Activated naive CD8-positive, alpha-beta T cell treated with anti-CD3 and anti-CD28 coated beads, Interleukin-2, amount 50 U/mL, for 16 hours (primary cell): ENCODE results near the gene PRODH2.

ENCODE experiments used
- DNase-seq: peaks from one replicate; pipeline ENCODE4 v3.0.0-alpha.2; 2020; ENCODE audit warnings: low read depth, low spot score

Gene PRODH2

GRCh38 chr19:35757749-35758608 is 54.7 kb downstream of the PRODH2 start, which contains the start of gene PROSER3:
PROSER3 (plus strand) TSS chr19:35758176; CDS start chr19:35758216, 40 bp downstream.
- DNase-seq = peak; percentile 95

DNA sequence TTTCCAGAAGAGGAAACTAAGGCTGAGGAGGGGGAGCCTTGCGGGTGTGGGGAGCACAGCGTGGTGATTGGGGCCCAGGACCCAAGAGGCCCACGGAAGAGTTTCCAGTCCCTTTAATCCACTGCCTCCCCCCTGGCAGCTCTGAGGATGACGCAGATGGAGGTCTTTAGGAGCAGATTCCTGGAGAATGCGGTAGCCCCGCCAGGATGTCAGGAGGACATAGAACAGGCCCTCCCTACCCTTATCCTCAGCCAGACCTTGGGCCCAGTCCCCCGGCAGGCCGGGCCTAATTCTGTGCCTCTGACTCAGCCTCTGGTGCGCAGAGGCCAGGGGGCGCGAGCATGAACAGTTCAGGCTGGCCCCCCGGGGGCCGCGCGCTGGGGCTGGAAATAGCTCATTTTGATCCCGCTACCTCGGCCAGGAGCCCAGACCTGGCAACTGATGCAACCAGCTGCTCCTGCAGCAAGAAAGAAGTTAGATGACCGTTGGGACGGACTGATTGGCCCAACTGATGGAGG is 55.4 kb downstream of the PRODH2 start:
- no peak for DNase-seq

- DNase-seq = no peak
Observed at GRCh38 chr19:35756377-35757230, 56.0 kb downstream of the PRODH2 start, which contains the start of gene HSPB6. HSPB6 (minus strand) TSS chr19:35757029; CDS start chr19:35757008, 21 bp downstream.

- DNase-seq = peak; percentile 35
Observed at GRCh38 chr19:35755550-35756376, 56.9 kb downstream of the PRODH2 start.

- DNase-seq = no peak
Observed at GRCh38 chr19:35755131-35755549, 57.5 kb downstream of the PRODH2 start.

DNA sequence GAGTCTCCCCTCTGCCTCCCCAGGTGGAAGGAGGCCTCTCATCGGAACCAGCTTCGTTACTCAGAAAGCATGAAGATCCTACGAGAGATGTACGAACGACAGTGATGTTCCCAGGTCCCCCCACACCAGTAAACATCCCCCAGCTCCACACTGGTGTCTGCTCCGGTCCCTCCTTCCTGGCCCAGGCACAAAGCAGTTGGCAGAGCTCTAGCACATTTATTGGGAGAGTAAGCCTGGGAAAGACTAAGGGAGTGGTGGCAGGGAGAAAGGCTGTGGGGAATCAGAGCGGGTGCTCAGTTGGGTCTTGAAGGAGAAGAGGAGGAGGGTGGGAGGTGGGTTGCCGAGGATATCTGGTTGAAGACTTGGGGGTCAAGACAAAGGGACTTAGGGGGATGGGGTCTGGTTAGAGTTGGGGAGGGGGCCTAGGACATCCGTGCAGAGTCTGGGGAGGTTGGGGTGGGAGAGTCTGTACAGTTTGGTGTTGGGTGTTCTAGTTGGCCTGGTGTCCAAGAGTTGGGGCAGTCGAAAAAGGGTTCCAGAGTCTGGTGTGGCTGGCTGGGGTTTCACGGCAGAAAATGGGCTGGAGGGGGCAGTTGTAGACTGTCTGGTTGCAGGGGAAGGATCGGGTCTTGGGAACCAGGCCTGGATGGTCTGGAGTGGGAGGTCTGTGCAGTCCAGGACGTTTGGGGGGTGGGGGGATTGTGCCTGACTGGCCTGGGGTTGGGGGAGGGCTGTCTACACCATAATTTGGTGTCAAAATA is 58.1 kb downstream of the PRODH2 start:
- DNase-seq = no peak

- DNase-seq = no peak
Observed at GRCh38 chr19:35753634-35754369, 58.8 kb downstream of the PRODH2 start.

- no peak for DNase-seq
Observed at GRCh38 chr19:35752746-35753350, 59.8 kb downstream of the PRODH2 start.

DNA sequence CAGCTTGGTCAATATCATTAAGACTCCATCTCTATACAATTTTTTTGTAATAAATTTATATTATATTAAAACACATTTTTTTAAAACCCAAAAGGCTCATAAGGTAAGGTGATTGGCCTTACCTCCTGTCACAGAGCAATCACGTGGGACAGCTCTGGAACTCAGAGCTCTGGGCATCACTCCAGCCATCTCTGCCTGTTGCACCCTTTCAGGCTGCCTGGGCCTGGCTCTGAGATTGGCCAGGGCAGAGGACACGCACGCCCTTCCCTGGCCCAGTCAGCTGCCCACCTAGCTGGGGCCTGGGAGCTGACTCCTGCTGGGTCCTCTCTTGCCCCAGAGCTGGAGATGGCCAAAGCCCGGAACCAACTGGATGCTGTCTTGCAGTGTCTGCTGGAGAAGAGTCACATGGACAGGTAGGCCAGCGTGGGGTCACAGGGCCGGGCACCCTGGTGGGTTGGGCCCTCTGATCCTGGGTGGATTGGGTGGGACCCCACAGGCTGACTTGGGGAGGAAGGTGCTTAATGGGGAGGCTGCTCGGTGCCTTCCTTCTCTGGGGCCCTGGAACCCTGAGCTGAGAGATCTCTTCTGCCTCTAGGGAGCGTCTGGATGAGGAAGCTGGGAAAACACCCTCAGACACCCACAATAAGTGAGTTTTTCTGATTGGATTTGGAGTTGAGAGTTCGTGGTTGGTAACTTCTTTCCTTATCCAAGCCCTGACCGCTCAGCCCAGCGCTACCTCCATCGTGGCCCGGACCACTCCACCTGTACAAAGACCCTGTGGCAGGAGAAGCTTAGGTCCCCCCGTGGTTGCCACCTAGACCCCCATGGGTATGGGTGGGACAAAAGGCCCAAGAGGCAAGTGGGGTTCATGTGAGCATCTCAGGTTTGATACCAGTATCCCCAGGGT is 60.6 kb downstream of the PRODH2 start:
- DNase-seq = no peak

DNA sequence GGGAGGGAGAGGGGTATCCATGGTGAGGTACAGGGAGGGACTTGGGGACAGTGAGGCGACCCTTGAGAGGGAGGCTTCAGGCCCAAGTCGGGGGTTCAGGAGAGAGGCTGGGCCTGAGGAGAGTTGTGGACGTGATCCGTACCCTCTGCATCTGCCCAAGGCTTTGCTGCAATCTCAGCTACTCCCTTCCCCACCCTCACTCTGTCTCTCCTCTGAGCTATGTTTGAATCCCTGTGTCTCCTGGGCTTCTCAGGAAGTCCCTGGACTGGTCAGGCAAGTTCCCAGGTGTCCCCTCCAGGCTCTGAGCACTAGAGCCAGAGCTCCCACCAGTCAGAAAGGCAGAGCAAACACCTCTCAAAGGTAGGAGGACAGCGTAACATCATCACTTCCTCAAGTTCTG is 62.5 kb downstream of the PRODH2 start:
- DNase-seq = no peak
